ENCODE data around the gene PRKCA. TPM values are rescaled to one million over a fixed set of nuclear protein-coding genes. Genes with fewer than 3 reads are reported as not detected.

The PRKCA gene
- total and polyA plus RNA-seq, 9 of the 15 experiments (the other 6 are each of a cell fraction or from before 2014, with no cell fraction given): 3.2 to 33.0 (median 17.8) TPM

- DNase-seq (ENCODE audit: extremely low read depth in 1 of 4, low spot score in 3 of 4) (no peak), ATAC-seq (no peak), FAIRE-seq (no peak)
- ChIA-PET CTCF (ENCODE audit: low intra/inter-chr PET ratio) (no interaction called here), POLR2A (interaction anchor here (0.9 kb wide), 1 partner anchor 54 kb away, joined by 3 read pairs; no protein-coding TSS in a partner anchor)
- Histone ChIP-seq H3K36me3 (ENCODE audit: control insufficient read depth, insufficient read depth, low read length) (peaks cover 47% of the 10 kb centered on the region; the same call in 2 of the 3 replicates), H3K4me2 (ENCODE audit: insufficient read depth, low read length) (no peak overlapping the region), H4K20me1 (replicated peaks; ENCODE audit: control insufficient read depth, insufficient read depth, low read length) (no peaks in the 10 kb centered on the region), H3K27me3 (ENCODE audit: control insufficient read depth in 2 of 2, insufficient read depth in 2 of 2, low read length in 2 of 2) (no peaks in the 10 kb centered on the region), H3K4me1 (replicated peaks in 1 of 2; ENCODE audit: control insufficient read depth in 2 of 2, insufficient read depth in 2 of 2, low read length in 2 of 2) (no peaks in the 10 kb centered on the region), H2AFZ (ENCODE audit: low read depth, low read length) (no peak overlapping the region), H3K9ac (ENCODE audit: insufficient read depth in 1 of 2, low read depth in 2 of 2, low read length in 2 of 2) (no peak overlapping the region), H3K79me2 (ENCODE audit: control insufficient read depth, insufficient read depth, low read length) (no peaks in the 10 kb centered on the region), H3K27ac (ENCODE audit: extremely low read depth, low read depth, low read length) (no peak overlapping the region), H3K4me3 (no peak overlapping the region), H3K9me1 (ENCODE audit: control insufficient read depth, insufficient read depth, low read length) (no peaks in the 10 kb centered on the region), H3K9me3 (replicated peaks; ENCODE audit: control insufficient read depth, insufficient read depth, low read depth, low read length) (no peaks in the 10 kb centered on the region)
- intact Hi-C loops (cut with micrococcal nuclease) (no loop called here), in situ Hi-C loops (cut with MboI) (no loop called here)
- WGBS (ENCODE audit: insufficient coverage, low coverage, missing lambda C conversion rate): 82% methylated on average over 5 of the region's 5 CpGs
- no TSS peak for BruUV-seq (replicated peaks)
- no peak for TF ChIP-seq MCM3 (IDR thresholded peaks at IDR 0.05)
These were observed 437.8 kb downstream of the PRKCA start for GRCh38 chr17:66740226-66740625.

GRCh38 chr17:66743511-66743910 is 441.1 kb downstream of the PRKCA start:
- intact Hi-C loops (cut with micrococcal nuclease) (no loop called here), in situ Hi-C loops (cut with MboI) (no loop called here)
- Histone ChIP-seq H3K36me3 (ENCODE audit: control insufficient read depth, insufficient read depth, low read length) (peaks cover 28% of the 10 kb centered on the region; the same call in 2 of the 3 replicates), H3K79me2 (ENCODE audit: control insufficient read depth, insufficient read depth, low read length) (no peaks in the 10 kb centered on the region), H3K9me3 (replicated peaks; ENCODE audit: control insufficient read depth, insufficient read depth, low read depth, low read length) (no peaks in the 10 kb centered on the region), H3K9me1 (ENCODE audit: control insufficient read depth, insufficient read depth, low read length) (no peaks in the 10 kb centered on the region), H2AFZ (ENCODE audit: low read depth, low read length) (no peak overlapping the region), H3K27ac (ENCODE audit: extremely low read depth, low read depth, low read length) (no peak overlapping the region), H4K20me1 (replicated peaks; ENCODE audit: control insufficient read depth, insufficient read depth, low read length) (no peaks in the 10 kb centered on the region), H3K27me3 (ENCODE audit: control insufficient read depth in 2 of 2, insufficient read depth in 2 of 2, low read length in 2 of 2) (no peaks in the 10 kb centered on the region), H3K4me3 (no peak overlapping the region), H3K4me2 (ENCODE audit: insufficient read depth, low read length) (no peak overlapping the region), H3K4me1 (replicated peaks in 1 of 2; ENCODE audit: control insufficient read depth in 2 of 2, insufficient read depth in 2 of 2, low read length in 2 of 2) (peaks cover 0 to 3% of the 10 kb centered on the region in 2 experiments; a peak in 1 of 5 replicates), H3K9ac (ENCODE audit: insufficient read depth in 1 of 2, low read depth in 2 of 2, low read length in 2 of 2) (no peak overlapping the region)
- ChIA-PET POLR2A (interaction anchor here (0.6 kb wide), 1 partner anchor 620 kb away, joined by 3 read pairs; no protein-coding TSS in a partner anchor), CTCF (ENCODE audit: low intra/inter-chr PET ratio) (no interaction called here)
- BruUV-seq (replicated peaks): no TSS peak
- FAIRE-seq (no peak), ATAC-seq (no peak), DNase-seq (ENCODE audit: extremely low read depth in 1 of 4, low spot score in 3 of 4) (no peak)
- 100% methylated on average over 2 of the region's 2 CpGs for WGBS (ENCODE audit: insufficient coverage, low coverage, missing lambda C conversion rate)
- no peak for TF ChIP-seq MGA (IDR thresholded peaks at IDR 0.05)
- no peak for TF ChIP-seq USF1 (CRISPR knock-in tag; IDR thresholded peaks at IDR 0.05)
- no peak for TF ChIP-seq MEF2D (tag; conservative IDR thresholded peaks at IDR 0.05; ENCODE audit: low read depth)

Measured in K562 (cell line).